Testis (tissue), 3 donors: ENCODE results near the gene MANSC1. TPM values are rescaled to one million over a fixed set of nuclear protein-coding genes. Genes with fewer than 3 reads are reported as not detected.

Source experiments
- DNase-seq: peaks from one replicate; pipeline ENCODE4 v3.0.0-alpha.2; 2019
- H3K27ac ChIP-seq, 2 donors: fragments of 200-600 bp; sonication (generic); one replicate each; pipeline ENCODE4 v1.5.1; 2019
- H3K27me3 ChIP-seq: fragments of 200-600 bp; sonication (generic); one replicate; pipeline ENCODE4 v1.5.1; 2019
- H3K36me3 ChIP-seq: fragments of 200-600 bp; sonication (generic); one replicate; pipeline ENCODE4 v1.5.1; 2017; ENCODE audit warnings: low read depth; ENCODE audit errors: missing control alignments
- H3K4me1 ChIP-seq: fragments of 200-600 bp; sonication (generic); one replicate; pipeline ENCODE4 v1.5.1; 2019
- H3K4me3 ChIP-seq, 2 donors: fragments of 200-600 bp; sonication (generic); one replicate each; pipeline ENCODE4 v1.5.1; 2017 to 2019
- H3K9me3 ChIP-seq: fragments of 200-600 bp; sonication (generic); one replicate; pipeline ENCODE4 v1.5.1; 2017
- POLR2A ChIP-seq: fragments of 450-650 bp; IDR thresholded peaks from one replicate; pipeline ENCODE4 v1.6.1; 2017; ENCODE audit warnings: antibody characterized with exemption, mild to moderate bottlenecking, moderate library complexity
- WGBS, 2 donors: methylation state at CpG; one replicate each; pipeline ENCODE4 v1.1.5; 2018; 5-methylcytosine and 5-hydroxymethylcytosine counted together
- intact Hi-C: fragments of 100-400 bp; cut with DNase I; formaldehyde crosslinking; loops from one replicate; pipeline ENCODE4 v1.15.1; 2023; ENCODE audit warnings: low total_unique reads
- polyA plus RNA-seq: library from polyadenylated mRNA; stranded (reverse); fragments of 350-450 nt; fragmentation: Illumina TruSeq; extraction: RNeasy Lipid Tissue Mini Kit (QIAGEN cat#74804); gene quantifications from one replicate; pipeline ENCODE4 v1.2.3, GENCODE V29; 2014; ENCODE audit warnings: low read depth, low replicate concordance; ENCODE audit not compliant: insufficient read depth
- total RNA-seq, 2 donors: library from RNA; depleted of rRNA; stranded (reverse); fragments of >200 nt; gene quantifications; one replicate each; pipeline ENCODE4 v1.2.3, GENCODE V29; 2016
- TF ChIP-seq, protein P1 (sequence below), 3 experiments: fragments of 450-650 bp in 2 of 3; fragments of 200-600 bp in 1 of 3; sonication (generic) in 1 of 3; IDR thresholded peaks; one replicate each; pipeline ENCODE4 v1.5.1; 2016 to 2019; ENCODE audit warnings: antibody characterized with exemption in 3 of 3, mild to moderate bottlenecking in 2 of 3, moderate library complexity in 1 of 3

Gene MANSC1
- total and polyA plus RNA-seq, 3 donors from 2014 or later, result 24.0 to 30.3 (median 24.7) TPM

DNA sequence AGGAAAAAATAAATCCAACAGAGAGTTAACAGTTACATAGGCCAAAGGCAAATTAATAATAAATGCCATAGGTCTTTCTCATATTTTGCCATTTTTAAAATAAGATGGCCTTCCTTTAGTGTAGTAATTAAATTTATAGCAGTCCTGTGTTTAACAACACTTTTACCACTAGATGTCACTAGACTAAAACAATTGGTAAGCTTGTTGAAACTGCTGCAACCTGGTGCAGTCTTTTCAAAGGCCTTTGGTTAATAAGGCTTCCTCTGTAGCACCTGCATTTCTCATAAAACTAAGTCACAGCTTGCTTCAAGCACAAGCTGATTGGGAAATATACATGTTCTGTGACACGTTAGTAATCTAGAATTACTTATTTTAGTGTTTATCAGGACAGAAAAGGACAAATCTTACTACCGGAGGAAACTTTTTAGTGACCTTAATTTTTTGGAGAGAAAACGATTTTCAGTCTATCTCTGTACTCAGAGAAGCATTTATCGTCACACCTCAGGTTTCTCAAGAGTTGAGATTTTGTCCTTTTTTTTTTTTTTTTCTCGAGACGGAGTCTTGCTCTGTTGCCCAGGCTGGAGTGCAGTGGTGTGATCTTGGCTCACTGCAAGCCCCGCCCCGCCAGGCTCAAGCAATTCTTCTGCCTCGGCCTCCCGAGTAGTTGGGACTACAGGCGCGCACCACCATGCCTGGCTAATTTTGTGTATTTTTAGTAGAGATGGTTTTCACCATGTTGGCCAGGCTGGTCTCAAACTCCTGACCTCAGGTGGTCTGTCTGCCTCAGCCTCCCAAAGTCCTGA is 26.8 kb upstream of the MANSC1 start:
- Histone ChIP-seq H3K9me3 (no peaks in the 10 kb centered on the region), H3K4me3 (no peak overlapping the region), H3K27ac (no peak overlapping the region), H3K4me1 (no peaks in the 10 kb centered on the region), H3K27me3 (no peaks in the 10 kb centered on the region), H3K36me3 (no peaks in the 10 kb centered on the region)
- WGBS, 2 donors, result 83 to 86% methylated on average over 12 of the region's 12 CpGs
- intact Hi-C loops, result loop anchor here (10.0 kb wide), 1 partner anchor 328 kb away; no protein-coding TSS in a partner anchor
- TF ChIP-seq, protein P1, sequence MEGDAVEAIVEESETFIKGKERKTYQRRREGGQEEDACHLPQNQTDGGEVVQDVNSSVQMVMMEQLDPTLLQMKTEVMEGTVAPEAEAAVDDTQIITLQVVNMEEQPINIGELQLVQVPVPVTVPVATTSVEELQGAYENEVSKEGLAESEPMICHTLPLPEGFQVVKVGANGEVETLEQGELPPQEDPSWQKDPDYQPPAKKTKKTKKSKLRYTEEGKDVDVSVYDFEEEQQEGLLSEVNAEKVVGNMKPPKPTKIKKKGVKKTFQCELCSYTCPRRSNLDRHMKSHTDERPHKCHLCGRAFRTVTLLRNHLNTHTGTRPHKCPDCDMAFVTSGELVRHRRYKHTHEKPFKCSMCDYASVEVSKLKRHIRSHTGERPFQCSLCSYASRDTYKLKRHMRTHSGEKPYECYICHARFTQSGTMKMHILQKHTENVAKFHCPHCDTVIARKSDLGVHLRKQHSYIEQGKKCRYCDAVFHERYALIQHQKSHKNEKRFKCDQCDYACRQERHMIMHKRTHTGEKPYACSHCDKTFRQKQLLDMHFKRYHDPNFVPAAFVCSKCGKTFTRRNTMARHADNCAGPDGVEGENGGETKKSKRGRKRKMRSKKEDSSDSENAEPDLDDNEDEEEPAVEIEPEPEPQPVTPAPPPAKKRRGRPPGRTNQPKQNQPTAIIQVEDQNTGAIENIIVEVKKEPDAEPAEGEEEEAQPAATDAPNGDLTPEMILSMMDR (IDR thresholded peaks at IDR 0.05), result peak; percentile 65 to 76 (median 69)
- no peak for TF ChIP-seq POLR2A
- DNase-seq, result no peak

DNA sequence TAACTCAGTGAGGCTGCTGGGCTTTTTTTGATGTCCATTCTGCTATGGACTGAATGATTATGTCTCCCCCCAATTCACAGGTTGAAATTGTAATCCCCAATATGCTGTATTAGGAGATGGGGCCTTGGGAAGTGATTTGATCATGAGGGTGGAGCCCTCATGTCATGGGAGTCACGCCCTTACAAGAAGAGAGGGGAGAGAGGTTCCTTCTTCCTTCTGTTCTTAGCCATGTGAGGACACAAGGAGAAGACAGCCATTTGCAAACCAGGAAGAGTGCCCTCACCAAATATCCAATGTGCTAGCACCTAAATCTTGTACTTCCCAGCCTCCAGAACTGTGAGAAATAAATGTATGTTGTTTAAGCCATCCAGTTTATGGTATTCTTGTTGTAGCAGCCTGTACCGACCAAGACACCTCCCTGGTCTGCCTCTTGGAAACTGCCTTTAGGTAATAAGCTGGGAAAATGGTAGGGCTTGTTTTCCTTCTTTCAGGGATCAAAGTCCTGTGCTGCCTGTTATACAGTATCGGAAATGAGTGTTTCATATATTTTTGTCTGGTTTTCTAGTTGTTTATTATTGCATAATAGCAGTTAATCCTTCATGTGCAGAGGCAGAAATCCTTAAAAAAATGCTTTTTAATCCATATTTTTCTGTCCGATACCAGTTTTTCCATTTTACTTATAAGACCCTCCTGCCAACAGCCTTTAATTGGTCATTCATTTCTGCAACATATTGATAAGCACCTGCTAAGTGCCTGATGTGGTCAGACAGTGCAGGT is 23.1 kb upstream of the MANSC1 start:
- TF ChIP-seq, protein P1 (IDR thresholded peaks at IDR 0.05), result no peak
- no peak for TF ChIP-seq POLR2A
- intact Hi-C loops, result loop anchor here (10.0 kb wide), 1 partner anchor 332 kb away; no protein-coding TSS in a partner anchor
- Histone ChIP-seq H3K27me3 (no peaks in the 10 kb centered on the region), H3K36me3 (no peaks in the 10 kb centered on the region), H3K4me1 (no peaks in the 10 kb centered on the region), H3K27ac (no peak overlapping the region), H3K9me3 (no peaks in the 10 kb centered on the region), H3K4me3 (no peak overlapping the region)
- DNase-seq, result no peak
- whole genome bisulfite sequencing, 2 donors, result 85 to 87% methylated on average over 4 of the region's 4 CpGs

DNA sequence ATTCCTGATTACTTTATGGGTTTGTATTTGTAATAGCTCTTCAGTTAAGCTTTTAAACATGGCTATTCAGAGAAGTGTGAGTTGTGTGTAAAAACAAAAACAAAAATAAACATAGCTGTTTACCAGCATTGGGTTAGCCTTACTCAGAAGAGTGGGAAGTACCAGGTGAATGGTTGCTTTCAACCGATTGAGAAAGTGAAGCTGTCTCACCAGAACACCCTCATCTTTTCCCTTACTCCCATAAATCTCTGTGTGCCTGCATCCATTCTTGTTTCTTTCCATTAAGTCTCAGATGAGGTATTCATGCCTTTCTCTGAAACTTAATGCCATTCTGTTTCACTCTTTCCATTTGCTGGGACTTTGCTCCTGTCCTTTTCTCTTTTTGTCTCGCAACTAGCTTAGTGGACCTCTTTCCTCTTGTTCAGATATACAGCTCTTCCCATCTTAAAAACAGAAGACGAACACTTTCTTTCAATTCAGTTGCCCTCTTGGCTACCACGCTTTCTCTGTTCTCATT is 17.5 kb upstream of the MANSC1 start:
- H3K27ac ChIP-seq, result no peak overlapping the region
- WGBS, 2 donors, result 87 to 91% methylated on average over 4 of the region's 4 CpGs
- intact Hi-C loops, result no loop called here
- H3K9me3 ChIP-seq, result no peaks in the 10 kb centered on the region
- no peak for DNase-seq
- no peaks in the 10 kb centered on the region for H3K36me3 ChIP-seq
- H3K4me3 ChIP-seq, result no peak overlapping the region
- H3K4me1 ChIP-seq, result no peaks in the 10 kb centered on the region
- TF ChIP-seq, protein P1 (IDR thresholded peaks at IDR 0.05), result no peak
- TF ChIP-seq POLR2A, result no peak
- no peaks in the 10 kb centered on the region for H3K27me3 ChIP-seq

DNA sequence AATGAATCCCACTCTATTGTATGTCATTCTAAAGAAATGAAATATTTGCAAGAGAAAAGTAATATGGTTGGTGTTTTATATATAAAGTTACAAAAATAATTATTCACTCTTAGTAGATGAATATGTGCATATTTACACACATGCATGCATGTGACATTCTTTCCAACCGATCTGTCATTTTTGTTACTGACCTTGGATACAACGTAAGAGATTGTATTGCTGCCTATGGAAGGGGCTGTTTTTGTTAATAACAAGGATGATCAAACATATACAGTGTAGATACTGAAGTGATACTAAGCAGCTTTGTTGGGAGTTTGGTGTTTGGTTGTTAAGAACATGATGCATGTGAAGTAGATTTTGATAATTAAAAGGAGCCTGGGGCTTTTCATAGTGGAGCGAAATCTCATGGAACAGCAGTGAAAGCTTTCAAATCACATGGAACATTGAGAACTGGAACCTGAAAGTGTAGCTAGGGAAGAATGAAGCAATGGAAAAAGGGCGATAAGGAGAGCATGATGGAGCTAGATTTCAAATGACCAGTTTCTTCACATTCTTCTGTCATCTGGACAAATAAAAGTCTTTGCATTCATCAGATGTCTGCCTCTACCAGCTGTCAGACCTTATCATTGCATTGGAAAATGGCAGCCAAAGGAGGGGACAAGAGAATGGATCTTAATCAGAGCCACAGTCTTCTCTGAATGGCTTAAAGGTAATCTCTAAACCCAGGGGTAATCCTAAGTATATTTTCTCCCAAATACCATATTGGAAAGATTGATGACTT is 16.8 kb upstream of the MANSC1 start:
- no peak overlapping the region for H3K4me3 ChIP-seq
- intact Hi-C loops, result no loop called here
- DNase-seq, result no peak
- H3K36me3 ChIP-seq, result no peaks in the 10 kb centered on the region
- no peak for TF ChIP-seq POLR2A
- TF ChIP-seq, protein P1 (IDR thresholded peaks at IDR 0.05), result no peak
- 76 to 80% methylated on average over 4 of the region's 4 CpGs for WGBS, 2 donors
- H3K4me1 ChIP-seq, result no peaks in the 10 kb centered on the region
- no peak overlapping the region for H3K27ac ChIP-seq
- no peaks in the 10 kb centered on the region for H3K9me3 ChIP-seq
- H3K27me3 ChIP-seq, result no peaks in the 10 kb centered on the region
